GM18511 (cell line): ENCODE measurements around the gene MYO7B.
A peak's percentile ranks its signal among the peaks of the same experiment; 100 is the strongest.

Experiments
- ATAC-seq: cut with Tn5 transposase; IDR thresholded peaks from one replicate; pipeline ENCODE4 v1.9.1; 2021; ENCODE audit warnings: mild to moderate bottlenecking, moderate library complexity; ENCODE audit not compliant: unreplicated experiment

MYO7B gene

GRCh38 chr2:127634626-127635379, 99.3 kb downstream of the MYO7B start:
- no peak for ATAC-seq

GRCh38 chr2:127635380-127636237, 100.1 kb downstream of the MYO7B start:
- ATAC-seq = no peak

- no peak for ATAC-seq
These were observed 101.1 kb downstream of the MYO7B start for GRCh38 chr2:127636248-127637235.

GRCh38 chr2:127637236-127637630, 101.8 kb downstream of the MYO7B start:
- no peak for ATAC-seq

- ATAC-seq = no peak
These were observed 102.3 kb downstream of the MYO7B start for GRCh38 chr2:127637725-127638252.

- no peak for ATAC-seq
These were observed 103.1 kb downstream of the MYO7B start for GRCh38 chr2:127638361-127639110.

GRCh38 chr2:127639111-127639474, 103.6 kb downstream of the MYO7B start:
- ATAC-seq = no peak

- peak; percentile 67 for ATAC-seq
These were observed 104.9 kb downstream of the MYO7B start for GRCh38 chr2:127640082-127641072.

- no peak for ATAC-seq
These were observed 105.7 kb downstream of the MYO7B start for GRCh38 chr2:127641133-127641532.

- no peak for ATAC-seq
These were observed 106.5 kb downstream of the MYO7B start for GRCh38 chr2:127641846-127642507.

GRCh38 chr2:127642706-127643438, 107.4 kb downstream of the MYO7B start:
- no peak for ATAC-seq

- ATAC-seq = no peak
These were observed 108.1 kb downstream of the MYO7B start for GRCh38 chr2:127643439-127644065.

GRCh38 chr2:127644066-127645025, 108.9 kb downstream of the MYO7B start:
- no peak for ATAC-seq

- no peak for ATAC-seq
These were observed 109.5 kb downstream of the MYO7B start for GRCh38 chr2:127645026-127645394.

- no peak for ATAC-seq
These were observed 110.2 kb downstream of the MYO7B start, which contains the start of gene GPR17 for GRCh38 chr2:127645395-127646291. Gene GPR17 (plus strand): TSS chr2:127646153. CDS start chr2:127650736, 4,583 bp downstream.
